Measurements from ENCODE around the gene MORN3. TPM values are rescaled to one million over a fixed set of nuclear protein-coding genes. Genes with fewer than 3 reads are reported as not detected.
"Not testable (repeated sequence)": the region's sequence is repeated elsewhere in the genome, so short reads cannot be mapped to it uniquely, and the experiment has no call there.

MORN3 gene
- total and polyA plus RNA-seq, 8 donors = 0.17 to 2.8 (median 1.5) TPM

GRCh38 chr12:121673013-121673511 lies 3.6 kb upstream of the MORN3 start:
- intact Hi-C loops (cut with DNase I) = loop anchor here in 1 of 2 donors (10.0 kb wide), 2 partner anchors 48 to 118 kb away; partner anchors contain the start of gene ORAI1
- H3K27ac ChIP-seq = peak overlapping the region in 1 of 2 donors; percentile 64
- peak overlapping the region; percentile 40 to 51 for H3K4me3 ChIP-seq
- ATAC-seq (peak; percentile 18), DNase-seq (peak in 1 of 4 donors; percentile 37)
- no peaks in the 10 kb centered on the region for H3K36me3 ChIP-seq
- H3K9me3 ChIP-seq = no peaks in the 10 kb centered on the region
- no peak for TF ChIP-seq CTCF (IDR thresholded peaks at IDR 0.05)
- H3K4me1 ChIP-seq = peaks cover 7 to 21% of the 10 kb centered on the region in 2 donors
- H3K27me3 ChIP-seq = no peaks in the 10 kb centered on the region

GRCh38 chr12:121668750-121669520 lies 519 bp downstream of the MORN3 start:
- Histone ChIP-seq H3K9me3 (no peaks in the 10 kb centered on the region), H3K36me3 (no peaks in the 10 kb centered on the region), H3K27me3 (no peaks in the 10 kb centered on the region), H3K4me3 (no peak overlapping the region), H3K27ac (no peak overlapping the region), H3K4me1 (peaks cover 7 to 29% of the 10 kb centered on the region in 2 donors)
- ATAC-seq = no peak
- peak; percentile 33 to 60 for TF ChIP-seq CTCF (IDR thresholded peaks at IDR 0.05)
- peak in 1 of 4 donors; percentile 65 for DNase-seq
- intact Hi-C loops (cut with DNase I) = no loop called here

DNA sequence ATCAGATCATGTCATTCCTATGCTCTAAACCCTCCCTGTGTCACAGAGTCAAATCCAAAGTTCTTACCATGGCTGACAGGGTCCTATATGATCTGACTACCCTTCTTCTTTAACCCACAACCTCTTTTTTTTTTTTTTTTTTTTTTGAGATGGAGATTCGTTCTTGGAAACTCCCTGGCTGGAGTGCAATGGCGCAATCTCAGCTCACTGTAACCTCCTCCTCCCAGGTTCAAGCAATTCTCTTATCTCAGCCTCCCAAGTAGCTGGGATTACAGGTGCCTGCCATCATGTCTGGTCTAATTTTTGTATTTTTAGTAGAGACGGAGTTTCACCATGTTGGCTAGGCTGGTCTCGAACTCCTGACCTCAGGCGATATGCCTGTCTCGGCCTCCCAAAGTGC lies 2.6 kb downstream of the MORN3 start:
- H3K36me3 ChIP-seq; H3K9me3 ChIP-seq; H3K27ac ChIP-seq; H3K4me3 ChIP-seq; H3K27me3 ChIP-seq; ATAC-seq; DNase-seq; intact Hi-C loops (cut with DNase I): not testable (repeated sequence)
- H3K4me1 ChIP-seq = peaks cover under 1 to 11% of the 10 kb centered on the region in 2 donors

DNA sequence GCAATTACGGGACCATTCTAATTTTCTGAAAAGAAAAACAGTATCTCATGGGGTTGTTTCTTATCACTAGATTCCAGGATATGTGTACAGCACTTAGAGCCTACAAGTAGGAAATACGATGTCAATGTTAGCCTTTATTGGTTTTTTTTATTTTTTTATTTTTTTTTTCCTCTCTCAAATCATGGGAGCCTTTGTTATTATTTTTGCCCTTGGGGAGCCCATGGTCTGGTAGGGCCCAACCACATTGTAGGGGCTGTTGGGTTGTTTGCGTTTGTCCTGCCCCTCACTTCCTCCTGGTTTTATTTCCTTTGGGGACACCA lies 5.9 kb downstream of the MORN3 start:
- DNase-seq (no peak), ATAC-seq (no peak)
- Histone ChIP-seq H3K4me3 (peak overlapping the region in 1 of 2 donors; percentile 45), H3K27ac (peak overlapping the region in 1 of 2 donors; percentile 86), H3K4me1 (peaks cover 0 to 26% of the 10 kb centered on the region in 2 donors), H3K36me3 (no peaks in the 10 kb centered on the region), H3K9me3 (no peaks in the 10 kb centered on the region), H3K27me3 (no peaks in the 10 kb centered on the region)
- no peak for TF ChIP-seq CTCF (IDR thresholded peaks at IDR 0.05)
- intact Hi-C loops (cut with DNase I) = no loop called here

DNA sequence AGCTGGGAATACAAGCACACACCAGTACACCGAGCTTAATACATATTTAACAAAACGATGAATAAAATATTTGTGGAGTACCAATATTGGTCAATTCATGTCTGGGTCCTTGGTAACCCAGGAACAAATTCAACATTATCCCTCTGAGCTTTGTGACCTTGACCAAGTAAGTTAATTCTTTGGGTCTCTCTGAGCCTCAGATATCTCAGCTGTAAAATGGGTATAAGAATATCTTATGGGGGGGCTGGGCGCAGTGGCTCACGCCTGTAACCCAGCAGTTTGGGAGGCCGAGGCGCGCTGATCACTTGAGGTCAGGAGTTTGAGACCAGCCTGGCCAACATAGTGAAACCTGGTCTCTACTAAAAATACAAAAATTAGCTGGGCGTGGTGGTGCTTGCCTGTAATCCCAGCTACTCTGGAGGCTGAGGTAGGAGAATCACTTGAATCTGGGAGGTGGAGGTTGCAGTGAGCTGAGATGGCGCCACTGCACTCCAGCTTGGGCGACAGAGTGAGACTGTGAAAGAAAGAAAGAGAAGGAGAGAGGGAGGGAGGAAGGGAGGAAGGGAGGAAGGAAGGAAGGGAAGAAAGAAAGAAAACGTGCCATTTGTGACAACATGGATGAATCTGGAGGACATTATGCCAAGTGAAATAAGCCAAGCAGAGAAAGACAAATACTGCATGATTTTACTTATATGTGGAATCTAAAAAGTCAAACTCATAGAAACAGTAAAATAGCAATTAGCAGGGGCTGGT lies 7.9 kb downstream of the MORN3 start:
- DNase-seq; ATAC-seq; H3K36me3 ChIP-seq; H3K9me3 ChIP-seq; H3K27ac ChIP-seq; intact Hi-C loops (cut with DNase I); H3K27me3 ChIP-seq; H3K4me3 ChIP-seq: not testable (repeated sequence)
- H3K4me1 ChIP-seq = peaks cover 0 to 33% of the 10 kb centered on the region in 2 donors
